ENCODE results near the gene MOBP.

GRCh38 chr3:39476783-39477182, 9.3 kb downstream of the MOBP start:
- TF ChIP-seq, protein P1, sequence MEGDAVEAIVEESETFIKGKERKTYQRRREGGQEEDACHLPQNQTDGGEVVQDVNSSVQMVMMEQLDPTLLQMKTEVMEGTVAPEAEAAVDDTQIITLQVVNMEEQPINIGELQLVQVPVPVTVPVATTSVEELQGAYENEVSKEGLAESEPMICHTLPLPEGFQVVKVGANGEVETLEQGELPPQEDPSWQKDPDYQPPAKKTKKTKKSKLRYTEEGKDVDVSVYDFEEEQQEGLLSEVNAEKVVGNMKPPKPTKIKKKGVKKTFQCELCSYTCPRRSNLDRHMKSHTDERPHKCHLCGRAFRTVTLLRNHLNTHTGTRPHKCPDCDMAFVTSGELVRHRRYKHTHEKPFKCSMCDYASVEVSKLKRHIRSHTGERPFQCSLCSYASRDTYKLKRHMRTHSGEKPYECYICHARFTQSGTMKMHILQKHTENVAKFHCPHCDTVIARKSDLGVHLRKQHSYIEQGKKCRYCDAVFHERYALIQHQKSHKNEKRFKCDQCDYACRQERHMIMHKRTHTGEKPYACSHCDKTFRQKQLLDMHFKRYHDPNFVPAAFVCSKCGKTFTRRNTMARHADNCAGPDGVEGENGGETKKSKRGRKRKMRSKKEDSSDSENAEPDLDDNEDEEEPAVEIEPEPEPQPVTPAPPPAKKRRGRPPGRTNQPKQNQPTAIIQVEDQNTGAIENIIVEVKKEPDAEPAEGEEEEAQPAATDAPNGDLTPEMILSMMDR (IDR thresholded peaks at IDR 0.05): no peak
- TF ChIP-seq POLR2A (IDR thresholded peaks at IDR 0.05): no peak
- TF ChIP-seq POLR2AphosphoS5 (IDR thresholded peaks at IDR 0.05): no peak
